GM23338 (cell line): ENCODE measurements around the gene DCLK3.

Experiments
- EZH2phosphoT487 ChIP-seq: fragments of 200-600 bp; sonication (generic); IDR thresholded peaks from one replicate; pipeline ENCODE4 v1.8.1; 2018; ENCODE audit warnings: antibody characterized with exemption; ENCODE audit not compliant: unreplicated experiment
- TF ChIP-seq, protein P1 (sequence below): IDR thresholded peaks from one replicate; pipeline ENCODE4 v1.6.1; 2018; ENCODE audit warnings: antibody characterized with exemption; ENCODE audit not compliant: unreplicated experiment

GRCh38 chr3:36733723-36734122 lies 30.6 kb downstream of the DCLK3 start:
- TF ChIP-seq EZH2phosphoT487 = no peak
- TF ChIP-seq, protein P1, sequence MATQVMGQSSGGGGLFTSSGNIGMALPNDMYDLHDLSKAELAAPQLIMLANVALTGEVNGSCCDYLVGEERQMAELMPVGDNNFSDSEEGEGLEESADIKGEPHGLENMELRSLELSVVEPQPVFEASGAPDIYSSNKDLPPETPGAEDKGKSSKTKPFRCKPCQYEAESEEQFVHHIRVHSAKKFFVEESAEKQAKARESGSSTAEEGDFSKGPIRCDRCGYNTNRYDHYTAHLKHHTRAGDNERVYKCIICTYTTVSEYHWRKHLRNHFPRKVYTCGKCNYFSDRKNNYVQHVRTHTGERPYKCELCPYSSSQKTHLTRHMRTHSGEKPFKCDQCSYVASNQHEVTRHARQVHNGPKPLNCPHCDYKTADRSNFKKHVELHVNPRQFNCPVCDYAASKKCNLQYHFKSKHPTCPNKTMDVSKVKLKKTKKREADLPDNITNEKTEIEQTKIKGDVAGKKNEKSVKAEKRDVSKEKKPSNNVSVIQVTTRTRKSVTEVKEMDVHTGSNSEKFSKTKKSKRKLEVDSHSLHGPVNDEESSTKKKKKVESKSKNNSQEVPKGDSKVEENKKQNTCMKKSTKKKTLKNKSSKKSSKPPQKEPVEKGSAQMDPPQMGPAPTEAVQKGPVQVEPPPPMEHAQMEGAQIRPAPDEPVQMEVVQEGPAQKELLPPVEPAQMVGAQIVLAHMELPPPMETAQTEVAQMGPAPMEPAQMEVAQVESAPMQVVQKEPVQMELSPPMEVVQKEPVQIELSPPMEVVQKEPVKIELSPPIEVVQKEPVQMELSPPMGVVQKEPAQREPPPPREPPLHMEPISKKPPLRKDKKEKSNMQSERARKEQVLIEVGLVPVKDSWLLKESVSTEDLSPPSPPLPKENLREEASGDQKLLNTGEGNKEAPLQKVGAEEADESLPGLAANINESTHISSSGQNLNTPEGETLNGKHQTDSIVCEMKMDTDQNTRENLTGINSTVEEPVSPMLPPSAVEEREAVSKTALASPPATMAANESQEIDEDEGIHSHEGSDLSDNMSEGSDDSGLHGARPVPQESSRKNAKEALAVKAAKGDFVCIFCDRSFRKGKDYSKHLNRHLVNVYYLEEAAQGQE = no peak
